ENCODE data around the gene WT1. TPM values are rescaled to one million over a fixed set of nuclear protein-coding genes. Genes with fewer than 3 reads are reported as not detected.

The WT1 gene
- total and polyA plus RNA-seq, 2 of the 8 experiments (the other 6 are each of a cell fraction or from before 2014, with no cell fraction given), result 0.05 to 0.17 TPM

- TF ChIP-seq MAFK (IDR thresholded peaks at IDR 0.05; ENCODE audit: low read depth, low read length), result no peak
- TF ChIP-seq KDM1A (IDR thresholded peaks at IDR 0.05; ENCODE audit: borderline replicate concordance, low read length), result no peak
- no peak for TF ChIP-seq EGR1 (IDR thresholded peaks at IDR 0.05; ENCODE audit: borderline replicate concordance, low read depth, low read length)
- peak; percentile 64 for TF ChIP-seq CTBP2 (IDR thresholded peaks at IDR 0.05; ENCODE audit: borderline replicate concordance, insufficient read depth, insufficient read length, low read length)
- no peak for TF ChIP-seq SIN3A (conservative IDR thresholded peaks at IDR 0.05 in 1 of 2, IDR thresholded peaks at IDR 0.05 in 1 of 2; ENCODE audit: low read depth in 1 of 2, low read length in 2 of 2)
These were observed 807 bp upstream of the WT1 start (continued) for GRCh38 chr11:32435942-32436750.

All from H1 (cell line).